ENCODE results near the gene CXCL14.
"Not testable (repeated sequence)": the region's sequence is repeated elsewhere in the genome, so short reads cannot be mapped to it uniquely, and the experiment has no call there.

The CXCL14 gene

GRCh38 chr5:135533334-135533733 is 45.5 kb downstream of the CXCL14 start:
- H3K9ac ChIP-seq (ENCODE audit: low read length) = no peak overlapping the region
- H3K4me3 ChIP-seq (ENCODE audit: low read depth, low read length) = no peak overlapping the region
- no peaks in the 10 kb centered on the region for H3K36me3 ChIP-seq (ENCODE audit: control insufficient read depth, insufficient read depth, low read length)
- H3K27me3 ChIP-seq (ENCODE audit: control insufficient read depth, insufficient read depth, low read length) = peaks cover 100% of the 10 kb centered on the region
- peaks cover 20% of the 10 kb centered on the region for H3K4me1 ChIP-seq (ENCODE audit: control insufficient read depth, insufficient read depth, low read length)
- H3K9me3 ChIP-seq (ENCODE audit: control insufficient read depth, insufficient read depth, low read depth, low read length) = peaks cover 7% of the 10 kb centered on the region; the same call in 1 of the 2 replicates
- H3K27ac ChIP-seq (ENCODE audit: low read depth, low read length) = no peak overlapping the region

DNA sequence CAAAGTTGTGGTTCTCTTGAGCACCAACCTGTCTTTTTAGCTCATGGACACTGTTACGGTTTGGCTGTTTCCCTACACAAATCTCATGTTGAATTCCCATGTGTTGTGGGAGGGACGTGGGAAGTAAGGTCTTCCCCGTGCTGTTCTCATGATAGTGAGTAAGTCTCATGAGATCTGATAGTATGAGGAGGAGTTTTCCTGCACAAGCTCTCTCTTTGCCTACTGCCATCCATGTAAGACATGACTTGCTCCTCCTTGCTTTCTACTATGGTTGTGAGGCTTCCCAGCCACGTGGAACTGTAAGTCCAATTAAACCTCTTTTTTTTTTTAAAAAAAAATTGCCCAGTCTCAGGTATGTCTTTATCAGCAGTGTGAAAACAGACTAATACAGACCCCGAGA is 49.2 kb downstream of the CXCL14 start:
- not testable (repeated sequence) for H3K4me3 ChIP-seq (ENCODE audit: low read depth, low read length); H3K9me3 ChIP-seq (ENCODE audit: control insufficient read depth, insufficient read depth, low read depth, low read length); H3K9ac ChIP-seq (ENCODE audit: low read length); H3K36me3 ChIP-seq (ENCODE audit: control insufficient read depth, insufficient read depth, low read length); H3K27ac ChIP-seq (ENCODE audit: low read depth, low read length); H3K4me1 ChIP-seq (ENCODE audit: control insufficient read depth, insufficient read depth, low read length)
- H3K27me3 ChIP-seq (ENCODE audit: control insufficient read depth, insufficient read depth, low read length) = peaks cover 100% of the 10 kb centered on the region

- Histone ChIP-seq H3K4me1 (ENCODE audit: control insufficient read depth, insufficient read depth, low read length) (no peaks in the 10 kb centered on the region), H3K36me3 (ENCODE audit: control insufficient read depth, insufficient read depth, low read length) (no peaks in the 10 kb centered on the region), H3K27me3 (ENCODE audit: control insufficient read depth, insufficient read depth, low read length) (peaks cover 83% of the 10 kb centered on the region), H3K9me3 (ENCODE audit: control insufficient read depth, insufficient read depth, low read depth, low read length) (peaks cover 22% of the 10 kb centered on the region), H3K27ac (ENCODE audit: low read depth, low read length) (no peak overlapping the region), H3K9ac (ENCODE audit: low read length) (no peak overlapping the region), H3K4me3 (ENCODE audit: low read depth, low read length) (no peak overlapping the region)
These were observed 51.9 kb downstream of the CXCL14 start for GRCh38 chr5:135526924-135527323.

- H3K27ac ChIP-seq (ENCODE audit: low read depth, low read length) = no peak overlapping the region
- H3K9ac ChIP-seq (ENCODE audit: low read length) = no peak overlapping the region
- H3K4me1 ChIP-seq (ENCODE audit: control insufficient read depth, insufficient read depth, low read length) = no peaks in the 10 kb centered on the region
- H3K27me3 ChIP-seq (ENCODE audit: control insufficient read depth, insufficient read depth, low read length) = peaks cover 51% of the 10 kb centered on the region
- H3K36me3 ChIP-seq (ENCODE audit: control insufficient read depth, insufficient read depth, low read length) = no peaks in the 10 kb centered on the region
- no peak overlapping the region for H3K4me3 ChIP-seq (ENCODE audit: low read depth, low read length)
- peaks cover 20% of the 10 kb centered on the region for H3K9me3 ChIP-seq (ENCODE audit: control insufficient read depth, insufficient read depth, low read depth, low read length)
These were observed 56.8 kb downstream of the CXCL14 start for GRCh38 chr5:135521964-135522363.
